Central memory CD8-positive, alpha-beta T cell (primary cell): ENCODE results near the gene CCBE1.
"Not testable (repeated sequence)": the region's sequence is repeated elsewhere in the genome, so short reads cannot be mapped to it uniquely, and the experiment has no call there.

Source experiments
- ATAC-seq: fragments of 150-1000 bp; cut with Tn5 transposase; replicated peaks from 2 replicates; pipeline ENCODE4 v1.10.0; 2022; ENCODE audit warnings: mild to moderate bottlenecking, moderate FRiP score, moderate number of reproducible peaks; ENCODE audit not compliant: poor library complexity, severe bottlenecking; ENCODE audit errors: extremely low read depth
- DNase-seq, 2 donors: peaks; one replicate each; pipeline ENCODE4 v3.0.0; 2021; ENCODE audit warnings: low spot score in 2 of 2
- H3K27ac Mint-ChIP-seq: one replicate; pipeline ENCODE4 v1.8.0; 2022; ENCODE audit warnings: low read depth, mild to moderate bottlenecking, moderate library complexity, mixed read lengths
- H3K27me3 Mint-ChIP-seq: one replicate; pipeline ENCODE4 v1.8.0; 2022; ENCODE audit warnings: mixed read lengths
- H3K36me3 Mint-ChIP-seq: one replicate; pipeline ENCODE4 v1.8.0; 2022; ENCODE audit warnings: mild to moderate bottlenecking, moderate library complexity, mixed read lengths; ENCODE audit not compliant: insufficient read depth
- H3K4me1 Mint-ChIP-seq: one replicate; pipeline ENCODE4 v1.8.0; 2022; ENCODE audit warnings: mixed read lengths
- H3K4me3 Mint-ChIP-seq: one replicate; pipeline ENCODE4 v1.8.0; 2022; ENCODE audit warnings: mild to moderate bottlenecking, moderate library complexity, mixed read lengths
- H3K9me3 Mint-ChIP-seq: one replicate; pipeline ENCODE4 v1.8.0; 2022; ENCODE audit warnings: mixed read lengths

The CCBE1 gene

DNA sequence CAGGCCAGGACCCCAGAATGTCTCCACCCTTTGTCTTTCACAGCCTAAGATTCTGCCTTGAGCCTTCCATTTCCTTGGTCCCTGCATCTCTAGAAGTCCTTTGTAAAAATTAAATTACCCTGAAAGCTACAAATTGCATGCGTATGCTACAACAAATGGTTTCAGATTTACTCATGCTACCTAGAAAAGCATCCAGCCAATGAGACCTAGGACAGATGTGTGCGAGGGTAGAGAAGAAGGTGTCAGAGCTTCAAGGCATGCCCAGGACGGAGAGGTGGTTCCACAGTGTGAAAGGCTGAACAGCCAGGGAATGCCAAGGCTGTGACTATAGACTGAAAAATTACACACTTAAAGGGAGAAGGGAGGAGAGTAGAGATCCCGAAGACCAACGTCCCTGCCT is 40.2 kb downstream of the CCBE1 start:
- Mint-ChIP-seq H3K27me3 (no peaks in the 10 kb centered on the region), H3K36me3 (no peaks in the 10 kb centered on the region), H3K4me1 (no peaks in the 10 kb centered on the region), H3K4me3 (no peak overlapping the region), H3K9me3 (no peaks in the 10 kb centered on the region), H3K27ac (no peak overlapping the region)
- DNase-seq (no peak), ATAC-seq (no peak)

DNA sequence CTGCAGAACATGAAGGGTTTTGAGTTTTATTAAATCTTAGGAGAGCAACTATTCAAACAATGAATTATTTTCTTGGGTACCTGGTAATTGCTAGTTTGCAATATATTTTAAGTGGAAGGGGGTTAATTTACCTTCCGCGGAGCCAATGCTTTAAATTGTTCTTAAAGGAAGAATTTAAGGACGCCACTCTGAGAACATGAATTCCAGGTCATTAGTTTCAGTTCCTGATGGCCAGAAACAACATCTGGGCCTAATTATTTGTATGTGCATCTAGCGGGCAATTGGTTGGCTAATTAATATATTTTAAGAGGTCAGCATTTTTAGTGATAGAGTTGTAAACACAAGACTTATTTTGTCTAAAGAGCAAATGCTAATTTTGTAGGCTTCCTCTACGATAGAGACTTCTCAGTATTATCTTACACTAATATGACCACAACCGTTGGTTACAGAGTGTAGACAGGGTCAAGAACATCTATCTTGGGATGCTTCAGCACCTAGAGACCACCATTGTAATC is 40.8 kb downstream of the CCBE1 start:
- no peaks in the 10 kb centered on the region for H3K27me3 Mint-ChIP-seq
- no peak overlapping the region for H3K4me3 Mint-ChIP-seq
- H3K36me3 Mint-ChIP-seq: no peaks in the 10 kb centered on the region
- H3K27ac Mint-ChIP-seq: no peak overlapping the region
- ATAC-seq (no peak), DNase-seq (no peak)
- H3K9me3 Mint-ChIP-seq: no peaks in the 10 kb centered on the region
- no peaks in the 10 kb centered on the region for H3K4me1 Mint-ChIP-seq

DNA sequence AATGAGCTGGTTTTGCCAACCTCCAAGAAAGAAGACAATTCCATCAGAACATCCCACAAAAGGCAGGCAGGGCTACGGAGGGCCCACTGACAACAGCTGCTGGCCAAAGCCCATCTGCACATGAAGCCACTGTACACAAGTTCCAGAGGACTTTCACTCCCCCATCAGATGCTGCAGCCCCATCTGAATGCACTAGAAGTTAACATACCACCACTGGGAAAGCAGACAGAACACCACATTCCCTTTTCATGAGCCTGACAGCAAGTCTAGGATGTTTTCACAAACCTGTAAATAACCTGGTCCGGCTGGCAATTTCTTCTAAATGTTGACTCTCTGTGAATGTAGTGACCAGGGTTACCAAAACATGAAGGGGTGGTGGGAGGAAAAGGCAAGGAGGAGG is 41.5 kb downstream of the CCBE1 start:
- Mint-ChIP-seq H3K4me1 (no peaks in the 10 kb centered on the region), H3K9me3 (no peaks in the 10 kb centered on the region), H3K27ac (no peak overlapping the region), H3K4me3 (no peak overlapping the region), H3K27me3 (no peaks in the 10 kb centered on the region), H3K36me3 (no peaks in the 10 kb centered on the region)
- DNase-seq: no peak
- no peak for ATAC-seq

DNA sequence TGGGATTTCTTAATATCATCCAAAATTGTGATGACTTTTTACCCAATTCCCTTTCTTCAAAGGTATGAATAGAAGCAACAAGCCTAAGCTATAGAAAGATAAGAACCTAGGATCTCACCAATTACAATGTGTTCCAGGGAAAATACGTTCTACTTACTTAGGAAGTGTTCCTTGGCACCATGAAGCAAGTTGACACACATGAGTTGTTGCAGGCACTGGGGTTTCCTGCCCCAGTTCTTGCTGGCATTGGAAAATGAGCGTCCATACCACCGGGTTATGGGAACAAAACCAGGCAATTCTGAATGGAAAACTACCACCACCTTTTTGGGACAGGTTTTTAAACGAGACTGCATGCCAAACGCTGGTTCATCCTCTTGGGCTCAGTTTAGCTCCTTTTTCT is 46.2 kb downstream of the CCBE1 start:
- Mint-ChIP-seq H3K36me3 (no peaks in the 10 kb centered on the region), H3K9me3 (no peaks in the 10 kb centered on the region), H3K27ac (no peak overlapping the region), H3K27me3 (no peaks in the 10 kb centered on the region), H3K4me3 (no peak overlapping the region), H3K4me1 (no peaks in the 10 kb centered on the region)
- DNase-seq (no peak), ATAC-seq (no peak)

DNA sequence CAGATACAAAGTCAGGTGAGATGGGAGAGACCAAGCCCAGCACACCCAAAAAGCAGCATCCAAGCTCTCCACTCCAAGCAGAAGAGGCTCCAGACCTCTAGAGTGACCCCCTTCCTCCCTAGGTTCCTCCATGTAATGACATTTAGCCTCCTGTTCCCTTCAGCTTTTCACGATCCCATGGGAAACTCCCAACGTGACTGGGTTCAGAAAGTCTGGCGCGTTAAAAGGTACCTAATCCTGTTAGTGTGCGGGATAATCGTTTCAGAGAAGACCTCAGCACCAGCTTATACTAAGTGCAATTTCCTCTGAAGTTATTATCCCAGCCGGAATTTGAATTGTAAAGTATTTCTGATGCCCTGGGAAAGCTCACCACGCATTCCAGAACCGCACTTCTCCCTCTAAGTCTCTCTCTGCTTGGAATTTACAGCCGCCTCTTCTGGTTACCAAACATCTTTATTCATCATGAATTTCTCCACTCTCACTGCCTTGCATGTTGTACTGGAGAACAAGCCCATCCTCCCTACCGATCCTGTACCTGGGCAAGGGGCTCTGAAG is 46.9 kb downstream of the CCBE1 start:
- no peak overlapping the region for H3K4me3 Mint-ChIP-seq
- no peaks in the 10 kb centered on the region for H3K9me3 Mint-ChIP-seq
- DNase-seq: no peak
- H3K27me3 Mint-ChIP-seq: no peaks in the 10 kb centered on the region
- H3K4me1 Mint-ChIP-seq: no peaks in the 10 kb centered on the region
- ATAC-seq: no peak
- no peaks in the 10 kb centered on the region for H3K36me3 Mint-ChIP-seq
- no peak overlapping the region for H3K27ac Mint-ChIP-seq

DNA sequence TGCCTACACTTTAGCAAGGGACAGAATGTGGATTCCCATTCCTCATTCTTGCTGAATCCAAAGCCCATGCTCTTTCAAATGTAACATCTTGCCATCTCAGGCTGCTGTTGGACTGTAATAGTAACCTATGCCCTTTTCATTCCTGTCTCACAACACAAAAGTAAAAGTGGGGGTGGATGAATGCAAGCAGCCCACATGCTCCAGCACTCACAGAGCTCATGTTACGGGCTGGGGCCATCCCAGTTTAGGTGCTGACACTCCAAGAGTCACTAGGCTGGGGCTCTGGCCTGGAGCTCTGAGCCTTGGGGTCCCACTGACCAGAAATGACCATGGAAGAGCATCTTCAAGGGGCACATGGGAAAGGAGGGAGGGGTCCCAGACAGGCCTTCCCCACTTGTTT is 47.6 kb downstream of the CCBE1 start:
- no peak for ATAC-seq
- H3K36me3 Mint-ChIP-seq: no peaks in the 10 kb centered on the region
- no peaks in the 10 kb centered on the region for H3K27me3 Mint-ChIP-seq
- no peaks in the 10 kb centered on the region for H3K4me1 Mint-ChIP-seq
- H3K4me3 Mint-ChIP-seq: no peak overlapping the region
- no peak for DNase-seq
- H3K27ac Mint-ChIP-seq: no peak overlapping the region
- no peaks in the 10 kb centered on the region for H3K9me3 Mint-ChIP-seq

DNA sequence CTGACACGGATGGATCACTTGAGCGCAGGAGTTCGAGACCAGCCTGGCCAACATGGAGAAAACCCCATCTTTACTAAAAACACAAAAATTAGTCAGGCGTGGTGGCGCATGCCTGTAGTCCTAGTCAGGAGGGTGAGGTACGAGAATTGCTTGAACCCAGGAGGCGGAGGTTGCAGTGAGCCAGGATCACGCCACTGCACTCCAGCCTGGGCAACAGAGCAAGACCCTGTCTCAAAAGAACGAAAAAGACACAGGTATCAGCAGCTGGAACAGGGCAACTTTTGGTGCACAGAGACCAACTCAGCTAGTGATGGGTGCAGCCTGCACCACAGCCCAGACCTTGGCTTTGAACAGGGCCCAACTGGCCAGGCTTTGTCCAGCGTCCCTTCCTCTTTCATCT is 48.8 kb downstream of the CCBE1 start:
- H3K4me1 Mint-ChIP-seq, H3K36me3 Mint-ChIP-seq, H3K27ac Mint-ChIP-seq, ATAC-seq, DNase-seq, H3K4me3 Mint-ChIP-seq, H3K27me3 Mint-ChIP-seq, H3K9me3 Mint-ChIP-seq: not testable (repeated sequence)

DNA sequence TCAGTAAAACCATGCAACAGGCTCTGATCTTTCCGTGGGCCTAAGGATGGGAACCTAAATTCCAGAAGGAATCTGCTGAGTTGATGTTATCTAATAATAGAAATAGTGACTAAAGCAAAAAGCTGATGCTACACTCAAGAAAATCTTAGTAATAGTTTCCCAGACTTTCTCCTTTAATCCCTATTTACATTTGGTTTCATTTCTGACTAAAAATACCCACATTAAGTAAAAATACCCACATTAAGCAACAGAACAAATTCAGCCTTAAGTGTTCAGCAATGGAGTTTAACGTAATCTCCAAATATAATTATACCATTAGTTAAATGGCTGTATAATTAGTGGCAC is 50.3 kb downstream of the CCBE1 start:
- Mint-ChIP-seq H3K36me3 (no peaks in the 10 kb centered on the region), H3K27me3 (no peaks in the 10 kb centered on the region), H3K4me1 (no peaks in the 10 kb centered on the region), H3K4me3 (no peak overlapping the region), H3K27ac (no peak overlapping the region), H3K9me3 (no peaks in the 10 kb centered on the region)
- DNase-seq: no peak
- ATAC-seq: no peak

DNA sequence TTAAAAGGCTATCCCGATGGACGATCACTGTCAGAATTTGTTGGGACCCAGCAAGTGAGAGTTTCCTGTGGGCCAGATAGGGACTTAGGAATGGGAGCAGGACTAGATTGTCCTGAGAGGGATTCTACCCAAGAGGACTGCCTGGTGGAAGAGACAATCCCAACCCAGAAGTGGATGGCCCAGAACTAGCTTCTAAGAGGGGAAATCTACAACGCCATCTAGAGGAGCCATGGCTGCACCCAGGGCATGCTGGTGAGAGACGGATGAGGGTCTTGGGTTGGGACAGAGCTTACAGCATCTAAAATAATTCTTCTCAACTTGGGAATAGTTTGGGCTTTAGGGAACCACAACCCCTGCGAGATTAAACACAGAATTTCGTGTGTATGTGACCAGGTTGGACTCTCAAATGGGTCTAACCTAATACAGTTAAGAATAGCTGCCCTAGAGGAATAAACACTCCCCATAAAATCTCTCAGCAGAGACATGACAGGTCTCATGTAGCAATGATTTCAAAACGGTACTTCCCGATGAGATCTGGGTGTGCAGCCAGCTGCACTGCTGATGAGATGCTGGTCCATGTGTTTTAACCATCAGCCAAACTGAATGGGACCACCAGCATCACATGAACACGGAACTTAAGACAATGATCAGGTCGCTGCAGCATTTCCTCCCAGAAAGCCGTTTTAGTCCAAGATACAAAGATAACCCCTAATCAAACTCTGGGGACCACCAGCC is 50.8 kb downstream of the CCBE1 start:
- H3K4me3 Mint-ChIP-seq: no peak overlapping the region
- H3K36me3 Mint-ChIP-seq: no peaks in the 10 kb centered on the region
- H3K27ac Mint-ChIP-seq: no peak overlapping the region
- no peaks in the 10 kb centered on the region for H3K4me1 Mint-ChIP-seq
- H3K9me3 Mint-ChIP-seq: no peaks in the 10 kb centered on the region
- ATAC-seq: no peak
- H3K27me3 Mint-ChIP-seq: no peaks in the 10 kb centered on the region
- DNase-seq: no peak

DNA sequence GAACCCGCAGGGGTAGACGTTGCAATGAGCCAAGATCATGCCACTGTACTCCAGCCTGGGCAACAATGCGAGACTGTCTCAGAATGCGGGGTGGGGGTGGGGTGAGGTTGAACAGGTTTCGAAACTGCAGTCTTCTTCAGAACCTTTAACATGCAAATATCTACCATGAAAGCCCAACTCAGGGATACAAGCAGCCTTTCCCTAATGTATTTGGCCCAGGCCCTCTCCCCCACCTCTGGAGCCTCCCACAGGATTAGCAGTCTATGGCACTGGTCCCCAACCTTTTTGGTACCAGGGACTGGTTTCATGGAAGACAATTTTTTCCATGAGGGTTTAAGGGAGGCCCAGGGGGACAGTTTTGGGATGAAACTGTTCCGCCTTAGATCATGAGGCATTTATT is 53.5 kb downstream of the CCBE1 start:
- no peak overlapping the region for H3K4me3 Mint-ChIP-seq
- no peaks in the 10 kb centered on the region for H3K4me1 Mint-ChIP-seq

DNA sequence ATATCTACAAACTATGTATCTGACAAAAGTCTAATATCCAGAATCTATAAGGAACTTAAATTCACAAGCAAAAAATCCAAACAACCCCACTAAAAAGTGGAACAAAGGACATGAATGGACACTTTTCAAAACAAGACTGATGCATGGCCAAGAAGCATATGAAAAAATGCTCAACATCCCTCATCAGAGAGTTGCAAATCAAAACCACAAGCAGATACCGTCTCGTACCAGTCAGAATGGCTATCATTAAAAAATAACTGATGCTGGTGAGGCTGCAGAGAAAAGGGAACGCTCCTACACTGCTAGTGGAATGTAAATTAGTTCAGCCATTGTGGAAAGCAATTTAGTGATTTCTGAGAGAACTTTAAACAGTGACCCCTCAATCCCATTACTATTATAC is 56.5 kb downstream of the CCBE1 start:
- ATAC-seq (no peak), DNase-seq (no peak)
- Mint-ChIP-seq H3K9me3 (no peaks in the 10 kb centered on the region), H3K36me3 (no peaks in the 10 kb centered on the region), H3K4me3 (no peak overlapping the region), H3K27ac (no peak overlapping the region), H3K27me3 (peaks cover 17% of the 10 kb centered on the region), H3K4me1 (no peaks in the 10 kb centered on the region)

More for the DNA sequence above, 53.5 kb downstream of the CCBE1 start:
- Mint-ChIP-seq H3K36me3 (no peaks in the 10 kb centered on the region), H3K27me3 (peaks cover 17% of the 10 kb centered on the region), H3K9me3 (no peaks in the 10 kb centered on the region), H3K27ac (no peak overlapping the region)
- no peak for DNase-seq
- ATAC-seq: no peak

DNA sequence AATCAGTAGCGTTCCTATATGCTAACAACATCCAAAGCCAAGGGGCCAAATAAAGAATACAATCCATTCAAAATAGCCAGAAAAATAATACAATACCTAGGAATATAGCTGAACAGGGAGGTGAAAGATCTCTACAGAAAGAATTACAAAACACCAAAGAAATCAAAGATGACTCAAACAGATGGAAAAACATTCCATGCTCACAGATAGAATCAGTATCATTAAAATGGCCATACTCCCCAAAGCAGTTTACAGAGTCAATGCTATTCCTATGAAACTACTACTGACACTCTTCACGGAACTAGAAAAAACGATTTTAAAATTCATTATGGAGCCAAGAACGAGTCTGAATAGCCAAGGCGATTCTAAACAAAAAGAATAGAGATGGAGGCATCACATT is 57.4 kb downstream of the CCBE1 start:
- H3K36me3 Mint-ChIP-seq: no peaks in the 10 kb centered on the region
- DNase-seq: no peak
- H3K4me1 Mint-ChIP-seq: no peaks in the 10 kb centered on the region
- H3K9me3 Mint-ChIP-seq: no peaks in the 10 kb centered on the region
- no peak overlapping the region for H3K4me3 Mint-ChIP-seq
- H3K27ac Mint-ChIP-seq: no peak overlapping the region
- H3K27me3 Mint-ChIP-seq: peaks cover 17% of the 10 kb centered on the region
- ATAC-seq: no peak

DNA sequence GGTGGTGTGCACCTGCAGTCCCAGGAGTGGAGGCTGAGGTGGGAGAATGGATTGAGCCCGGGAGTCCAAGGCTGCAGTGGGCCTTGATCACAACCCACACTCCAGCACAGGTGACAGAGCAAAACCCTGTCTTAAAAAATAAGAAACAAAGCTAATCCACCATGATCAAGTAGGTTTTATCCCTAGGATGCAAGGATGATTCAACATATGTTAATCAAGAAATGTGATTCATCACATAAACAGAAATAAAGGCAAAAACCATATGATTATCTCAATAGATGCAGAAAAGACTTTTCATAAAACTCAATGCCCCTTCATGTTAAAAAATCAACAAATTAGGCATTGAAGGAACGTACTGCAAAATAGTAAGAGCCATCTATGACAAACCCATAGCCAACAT is 58.1 kb downstream of the CCBE1 start:
- no peak for ATAC-seq
- H3K27ac Mint-ChIP-seq: no peak overlapping the region
- H3K9me3 Mint-ChIP-seq: no peaks in the 10 kb centered on the region
- no peaks in the 10 kb centered on the region for H3K4me1 Mint-ChIP-seq
- no peak overlapping the region for H3K4me3 Mint-ChIP-seq
- no peak for DNase-seq
- peaks cover 17% of the 10 kb centered on the region for H3K27me3 Mint-ChIP-seq
- no peaks in the 10 kb centered on the region for H3K36me3 Mint-ChIP-seq
